Esophagus muscularis mucosa (tissue), 4 donors: ENCODE measurements around the gene SPTBN4. TPM values are rescaled to one million over a fixed set of nuclear protein-coding genes. Genes with fewer than 3 reads are reported as not detected.

ENCODE experiments used
- DNase-seq: peaks from one replicate; pipeline ENCODE4 v3.0.0-alpha.2; 2017; ENCODE audit errors: extremely low spot score
- H3K27ac ChIP-seq, 4 donors: fragments of 200-600 bp; sonication (generic); replicated peaks in 1 of 4; 1 replicate in 3 of 4; 2 replicates in 1 of 4; pipeline ENCODE4 v1.5.1; 2016 to 2019; ENCODE audit warnings: mild to moderate bottlenecking in 1 of 4
- H3K27me3 ChIP-seq, 4 donors: fragments of 200-600 bp; sonication (generic); one replicate each; pipeline versions ENCODE4 v1.5.1 to v1.6.0; 2016 to 2019
- H3K36me3 ChIP-seq, 4 donors: fragments of 200-600 bp; sonication (generic); one replicate each; pipeline ENCODE4 v1.5.1; 2016 to 2019
- H3K4me1 ChIP-seq, 4 donors: fragments of 200-600 bp; sonication (generic); one replicate each; pipeline ENCODE4 v1.5.1; 2016 to 2019
- H3K4me3 ChIP-seq, 4 donors: fragments of 200-600 bp; sonication (generic); 1 replicate in 2 of 4; 2 replicates in 2 of 4; pipeline ENCODE4 v1.5.1; 2016 to 2019; ENCODE audit warnings: mild to moderate bottlenecking in 4 of 4, moderate library complexity in 1 of 4
- H3K9me3 ChIP-seq, 4 donors: fragments of 200-600 bp; sonication (generic); 1 replicate in 3 of 4; 2 replicates in 1 of 4; pipeline ENCODE4 v1.5.1; 2016 to 2019
- EP300 ChIP-seq: sonication (generic); formaldehyde crosslinking; IDR thresholded peaks from one replicate; pipeline ENCODE4 v1.6.1; 2017; ENCODE audit warnings: antibody characterized with exemption
- POLR2A ChIP-seq: fragments of 450-650 bp; IDR thresholded peaks from one replicate; pipeline ENCODE4 v1.6.1; 2017; ENCODE audit warnings: antibody characterized with exemption, moderate library complexity, mild to moderate bottlenecking, low read depth
- POLR2AphosphoS5 ChIP-seq, 2 donors: sonication (generic); formaldehyde crosslinking; IDR thresholded peaks; one replicate each; pipeline ENCODE4 v1.6.1; 2017; ENCODE audit warnings: antibody characterized with exemption in 2 of 2
- WGBS: methylation state at CpG from one replicate; pipeline ENCODE4 v1.1.5; 2018; 5-methylcytosine and 5-hydroxymethylcytosine counted together
- intact Hi-C: fragments of 100-400 bp; cut with DNase I; formaldehyde crosslinking; loops from one replicate; pipeline ENCODE4 v1.15.1; 2023
- total RNA-seq, 4 donors: library from RNA; depleted of rRNA; stranded (reverse); fragments of >200 nt; gene quantifications; one replicate each; pipeline versions ENCODE4 v1.1.0 to v1.2.1, GENCODE V29; 2016
- TF ChIP-seq, protein P1 (sequence below), 3 experiments: fragments of 200-600 bp in 2 of 3; fragments of 450-650 bp in 1 of 3; sonication (generic) in 2 of 3; IDR thresholded peaks; one replicate each; pipeline ENCODE4 v1.5.1; 2017 to 2019; ENCODE audit warnings: antibody characterized with exemption in 3 of 3, mild to moderate bottlenecking in 2 of 3, moderate library complexity in 1 of 3

SPTBN4 gene
- total RNA-seq, 4 donors from 2014 or later, result 2.1 to 6.4 (median 5.8) TPM

DNA sequence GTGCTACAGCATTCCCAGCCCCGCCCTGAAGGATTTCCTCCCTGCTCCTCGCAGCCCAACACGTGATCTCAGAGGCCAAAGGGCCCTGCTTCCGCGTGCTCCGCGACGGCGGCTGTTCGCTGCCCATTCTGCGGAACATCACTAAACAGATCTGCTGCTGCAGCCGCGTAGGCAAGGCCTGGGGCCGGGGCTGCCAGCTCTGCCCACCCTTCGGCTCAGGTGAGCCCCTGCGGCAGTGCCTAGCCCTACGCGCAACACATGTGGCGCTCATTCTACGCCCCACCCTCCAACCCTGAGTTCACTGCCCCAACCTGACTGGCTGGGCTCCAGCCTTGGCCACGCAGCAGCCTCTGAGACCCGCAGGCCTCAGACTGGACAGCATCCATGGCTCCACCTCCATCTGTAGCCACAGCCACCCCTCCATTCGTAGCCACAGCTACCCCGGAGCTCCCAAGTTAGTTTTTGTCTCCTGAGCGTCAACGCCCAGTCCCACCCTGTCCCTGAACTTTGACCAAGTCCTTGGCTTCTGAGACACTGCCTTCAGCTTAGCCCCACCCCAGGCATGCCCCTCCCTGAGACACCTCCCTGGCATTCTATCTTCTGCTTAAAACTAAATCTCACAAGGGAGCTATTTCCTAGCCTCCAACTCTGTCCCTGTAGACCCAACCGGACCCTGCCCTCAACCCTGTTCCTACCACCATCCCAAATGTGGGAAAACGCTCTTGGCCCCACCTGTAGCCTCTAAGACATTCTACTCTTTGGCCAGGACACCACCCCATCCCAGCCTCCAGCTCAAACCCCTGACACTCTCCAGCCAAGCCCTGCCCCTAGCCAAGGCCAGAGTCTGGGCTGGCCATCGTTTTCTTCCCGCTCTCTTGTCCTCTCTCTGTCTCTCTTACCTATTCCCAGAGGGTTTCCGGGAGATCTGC is 140.8 kb downstream of the SPTBN4 start:
- no peak for TF ChIP-seq EP300
- TF ChIP-seq POLR2AphosphoS5 (IDR thresholded peaks at IDR 0.05), result no peak
- no peak for TF ChIP-seq POLR2A
- TF ChIP-seq, protein P1, sequence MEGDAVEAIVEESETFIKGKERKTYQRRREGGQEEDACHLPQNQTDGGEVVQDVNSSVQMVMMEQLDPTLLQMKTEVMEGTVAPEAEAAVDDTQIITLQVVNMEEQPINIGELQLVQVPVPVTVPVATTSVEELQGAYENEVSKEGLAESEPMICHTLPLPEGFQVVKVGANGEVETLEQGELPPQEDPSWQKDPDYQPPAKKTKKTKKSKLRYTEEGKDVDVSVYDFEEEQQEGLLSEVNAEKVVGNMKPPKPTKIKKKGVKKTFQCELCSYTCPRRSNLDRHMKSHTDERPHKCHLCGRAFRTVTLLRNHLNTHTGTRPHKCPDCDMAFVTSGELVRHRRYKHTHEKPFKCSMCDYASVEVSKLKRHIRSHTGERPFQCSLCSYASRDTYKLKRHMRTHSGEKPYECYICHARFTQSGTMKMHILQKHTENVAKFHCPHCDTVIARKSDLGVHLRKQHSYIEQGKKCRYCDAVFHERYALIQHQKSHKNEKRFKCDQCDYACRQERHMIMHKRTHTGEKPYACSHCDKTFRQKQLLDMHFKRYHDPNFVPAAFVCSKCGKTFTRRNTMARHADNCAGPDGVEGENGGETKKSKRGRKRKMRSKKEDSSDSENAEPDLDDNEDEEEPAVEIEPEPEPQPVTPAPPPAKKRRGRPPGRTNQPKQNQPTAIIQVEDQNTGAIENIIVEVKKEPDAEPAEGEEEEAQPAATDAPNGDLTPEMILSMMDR (IDR thresholded peaks at IDR 0.05), result no peak
- peaks cover 44 to 78% (median 64%) of the 10 kb centered on the region in 4 donors for H3K4me1 ChIP-seq
- H3K27me3 ChIP-seq, result peaks cover 0 to 27% (median 4%) of the 10 kb centered on the region in 4 donors
- peak overlapping the region in 3 of 4 donors; percentile 21 to 88 (median 45) for H3K27ac ChIP-seq
- intact Hi-C loops, result no loop called here
- 70% methylated on average over 29 of the region's 31 CpGs for WGBS
- DNase-seq, result no peak
- H3K4me3 ChIP-seq, result no peak overlapping the region
- H3K36me3 ChIP-seq, result peaks cover 0 to 4% (median 0%) of the 10 kb centered on the region in 4 donors
- no peaks in the 10 kb centered on the region for H3K9me3 ChIP-seq

DNA sequence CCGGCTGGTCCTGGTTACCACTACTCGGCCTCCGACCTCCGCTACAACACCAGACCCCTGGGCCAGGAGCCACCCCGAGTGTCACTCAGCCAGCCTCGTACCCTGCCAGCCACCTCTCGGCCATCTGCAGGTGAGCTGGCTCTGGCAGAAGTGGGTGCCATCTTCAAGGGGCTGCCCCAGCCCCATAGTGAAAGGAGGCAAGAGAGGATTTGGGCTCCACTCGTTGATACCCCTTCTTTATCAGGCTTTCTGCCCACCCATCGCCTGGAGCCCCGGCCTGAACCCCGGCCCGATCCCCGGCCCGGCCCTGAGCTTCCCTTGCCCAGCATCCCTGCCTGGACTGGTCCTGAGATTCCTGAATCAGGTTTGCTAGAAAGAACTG is 141.4 kb downstream of the SPTBN4 start:
- H3K4me1 ChIP-seq, result peaks cover 38 to 72% (median 60%) of the 10 kb centered on the region in 4 donors
- 93% methylated on average over 14 of the region's 14 CpGs for WGBS
- DNase-seq, result no peak

GRCh38 chr19:40608957-40609356 is 142.2 kb downstream of the SPTBN4 start:
- TF ChIP-seq POLR2AphosphoS5 (IDR thresholded peaks at IDR 0.05), result no peak
- TF ChIP-seq EP300, result no peak
- TF ChIP-seq POLR2A, result no peak
- TF ChIP-seq, protein P1 (IDR thresholded peaks at IDR 0.05), result no peak
- peaks cover 39 to 72% (median 60%) of the 10 kb centered on the region in 4 donors for H3K4me1 ChIP-seq
- H3K27ac ChIP-seq, result peak overlapping the region in 3 of 4 donors; percentile 59 to 80 (median 75)
- H3K4me3 ChIP-seq, result no peak overlapping the region
- 82% methylated on average over 4 of the region's 4 CpGs for WGBS
- no peak for DNase-seq
- H3K36me3 ChIP-seq, result peaks cover 0 to 4% (median 0%) of the 10 kb centered on the region in 4 donors
- H3K27me3 ChIP-seq, result peaks cover 5 to 32% (median 7%) of the 10 kb centered on the region in 4 donors
- intact Hi-C loops, result no loop called here
- no peaks in the 10 kb centered on the region for H3K9me3 ChIP-seq

More for the DNA sequence above, 141.4 kb downstream of the SPTBN4 start:
- TF ChIP-seq EP300 (no peak), POLR2A (no peak), POLR2AphosphoS5 (IDR thresholded peaks at IDR 0.05) (no peak)
- TF ChIP-seq, protein P1 (IDR thresholded peaks at IDR 0.05), result no peak
- peaks cover 2 to 30% (median 4%) of the 10 kb centered on the region in 4 donors for H3K27me3 ChIP-seq
- peaks cover 0 to 4% (median 0%) of the 10 kb centered on the region in 4 donors for H3K36me3 ChIP-seq
- H3K4me3 ChIP-seq, result no peak overlapping the region
- intact Hi-C loops, result no loop called here
- no peaks in the 10 kb centered on the region for H3K9me3 ChIP-seq
- H3K27ac ChIP-seq, result peak overlapping the region in 3 of 4 donors; percentile 14 to 21 (median 20)

DNA sequence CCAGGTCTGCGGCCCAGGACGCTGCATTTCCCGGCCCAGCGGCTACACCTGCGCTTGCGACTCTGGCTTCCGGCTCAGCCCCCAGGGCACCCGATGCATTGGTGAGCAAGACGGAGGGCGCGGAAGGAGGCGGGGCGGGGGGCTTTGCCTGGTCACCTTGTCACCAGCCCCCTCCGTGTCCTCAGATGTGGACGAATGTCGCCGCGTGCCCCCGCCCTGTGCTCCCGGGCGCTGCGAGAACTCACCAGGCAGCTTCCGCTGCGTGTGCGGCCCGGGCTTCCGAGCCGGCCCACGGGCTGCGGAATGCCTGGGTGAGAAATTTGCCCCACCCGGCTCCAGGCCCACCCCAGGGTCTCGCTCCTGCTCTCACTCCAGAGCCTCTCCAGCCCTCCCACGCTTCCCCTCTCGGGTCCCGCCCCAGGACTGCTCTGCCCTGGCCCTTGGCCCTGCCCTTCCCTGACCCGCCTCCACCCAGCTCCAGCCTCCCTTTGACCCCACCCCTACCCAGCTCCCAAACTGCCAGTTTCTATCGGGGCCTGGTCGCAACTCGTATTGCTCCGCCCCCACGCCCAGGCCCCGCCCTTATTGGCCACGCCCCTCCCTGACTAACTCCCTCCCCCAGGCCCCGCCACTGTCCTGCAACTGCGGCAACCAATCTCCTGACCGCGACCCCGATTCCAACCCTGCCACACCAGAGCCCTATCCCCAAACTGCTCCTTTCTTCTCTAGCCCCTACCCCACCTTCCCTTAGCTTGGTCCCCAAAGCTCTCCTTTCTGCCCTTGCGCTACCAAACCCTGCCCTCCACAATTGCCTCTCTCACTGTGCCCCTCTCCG is 143.0 kb downstream of the SPTBN4 start:
- peak; percentile 98 for DNase-seq
- Histone ChIP-seq H3K4me1 (peaks cover 35 to 72% (median 60%) of the 10 kb centered on the region in 4 donors), H3K27ac (peak overlapping the region; percentile 56 to 80 (median 67)), H3K27me3 (peaks cover 5 to 32% (median 7%) of the 10 kb centered on the region in 4 donors), H3K36me3 (peaks cover 0 to 4% (median 0%) of the 10 kb centered on the region in 4 donors), H3K9me3 (no peaks in the 10 kb centered on the region), H3K4me3 (peak overlapping the region; percentile 41 to 65 (median 42))
- TF ChIP-seq POLR2A (no peak), EP300 (no peak), POLR2AphosphoS5 (IDR thresholded peaks at IDR 0.05) (peak; percentile 36 to 80)
- TF ChIP-seq, protein P1 (IDR thresholded peaks at IDR 0.05), result no peak
- intact Hi-C loops, result no loop called here
- 20% methylated on average over 32 of the region's 50 CpGs for WGBS
